RPMI8226 (cell line): ENCODE data around the gene DNAJB5.

ENCODE experiments used
- DNase-seq: peaks from one replicate; pipeline ENCODE4 v3.0.0-alpha.2; 2015

The DNAJB5 gene

DNA sequence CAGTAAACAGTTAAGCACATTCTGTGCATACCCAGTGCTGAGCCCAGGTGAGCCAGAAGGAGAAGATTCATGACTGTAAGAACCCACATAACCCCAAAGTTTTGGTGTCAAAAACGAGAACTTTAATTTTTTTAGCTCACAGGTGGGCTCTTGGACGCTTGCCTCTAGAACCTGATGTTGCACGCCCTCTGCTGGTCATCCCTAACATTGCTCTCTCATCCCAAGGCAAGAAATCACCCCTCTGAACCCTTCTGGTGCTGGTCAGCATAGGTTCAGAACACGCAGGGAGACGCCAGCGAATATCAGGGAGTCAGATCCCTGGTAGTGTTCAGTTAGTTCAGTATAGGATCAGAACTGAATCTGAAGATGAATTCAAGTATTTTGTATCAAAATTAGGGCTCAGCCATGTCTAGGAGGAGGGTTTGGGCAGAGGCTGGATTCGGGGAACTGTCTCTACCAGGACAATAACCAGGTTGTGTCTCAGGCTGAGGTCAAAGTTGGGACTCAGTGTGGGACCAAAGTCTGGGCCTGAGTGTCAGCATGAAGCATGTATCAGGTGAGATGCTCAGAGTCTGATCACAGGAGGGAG lies 4.1 kb upstream of the DNAJB5 start:
- DNase-seq, result peak; percentile 68

DNA sequence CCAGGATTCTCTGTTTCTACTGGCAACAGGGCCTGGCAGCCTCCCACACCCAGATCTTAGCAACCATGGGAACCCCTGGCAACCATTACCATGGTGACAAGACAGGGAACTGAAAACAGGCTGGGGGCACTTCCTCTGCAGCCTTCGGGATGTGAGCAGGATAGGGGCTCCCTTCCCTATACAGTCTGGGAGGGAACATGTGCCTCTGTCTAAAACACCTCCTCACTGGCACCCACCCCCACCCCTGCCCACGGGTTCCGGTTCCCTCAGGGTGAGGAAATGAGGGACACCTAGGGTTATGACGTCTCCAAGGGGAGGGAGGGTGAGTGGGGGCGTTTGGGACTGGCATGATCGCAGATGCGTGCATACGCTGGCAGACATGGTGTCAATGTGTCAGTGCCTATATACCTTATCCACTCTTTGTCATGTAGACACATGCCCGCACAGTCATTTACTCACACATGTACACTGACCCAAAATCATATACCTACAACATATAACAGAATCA lies 3.0 kb upstream of the DNAJB5 start:
- DNase-seq, result peak; percentile 62

DNA sequence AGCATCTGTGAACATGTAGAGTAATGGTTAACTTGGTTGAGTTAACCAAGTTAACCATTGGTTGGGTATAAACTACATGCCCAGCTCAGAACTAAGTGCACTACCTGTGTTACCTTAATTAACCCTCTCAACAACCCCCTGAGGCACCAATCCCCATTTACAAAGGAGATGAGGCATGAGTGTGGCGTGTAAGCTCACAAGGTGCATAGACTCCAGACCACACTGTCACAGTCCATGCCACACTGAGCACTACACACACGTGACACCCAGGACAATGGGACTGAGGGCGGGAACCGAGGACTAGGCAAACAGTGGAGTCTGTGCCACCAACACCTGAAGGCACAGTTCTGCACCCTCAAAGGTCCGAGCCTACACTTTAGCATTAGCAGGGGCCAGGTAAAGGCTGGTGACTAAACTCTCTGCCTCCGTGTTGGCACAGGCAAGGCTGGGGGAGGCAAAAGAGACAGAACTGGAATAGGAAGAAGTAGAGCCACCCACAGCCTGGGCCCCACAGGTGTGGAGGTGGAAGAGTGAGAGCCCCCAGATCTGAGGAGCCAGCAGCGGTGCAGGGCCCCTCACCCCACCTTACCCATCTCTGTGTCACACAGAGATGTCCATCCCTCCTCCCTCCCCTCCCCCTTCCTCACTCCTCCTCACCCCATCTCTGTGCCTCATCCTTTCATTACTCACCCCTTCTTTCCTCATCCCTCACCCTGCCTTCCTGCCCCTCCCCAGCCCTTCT lies 2.2 kb upstream of the DNAJB5 start:
- no peak for DNase-seq

DNA sequence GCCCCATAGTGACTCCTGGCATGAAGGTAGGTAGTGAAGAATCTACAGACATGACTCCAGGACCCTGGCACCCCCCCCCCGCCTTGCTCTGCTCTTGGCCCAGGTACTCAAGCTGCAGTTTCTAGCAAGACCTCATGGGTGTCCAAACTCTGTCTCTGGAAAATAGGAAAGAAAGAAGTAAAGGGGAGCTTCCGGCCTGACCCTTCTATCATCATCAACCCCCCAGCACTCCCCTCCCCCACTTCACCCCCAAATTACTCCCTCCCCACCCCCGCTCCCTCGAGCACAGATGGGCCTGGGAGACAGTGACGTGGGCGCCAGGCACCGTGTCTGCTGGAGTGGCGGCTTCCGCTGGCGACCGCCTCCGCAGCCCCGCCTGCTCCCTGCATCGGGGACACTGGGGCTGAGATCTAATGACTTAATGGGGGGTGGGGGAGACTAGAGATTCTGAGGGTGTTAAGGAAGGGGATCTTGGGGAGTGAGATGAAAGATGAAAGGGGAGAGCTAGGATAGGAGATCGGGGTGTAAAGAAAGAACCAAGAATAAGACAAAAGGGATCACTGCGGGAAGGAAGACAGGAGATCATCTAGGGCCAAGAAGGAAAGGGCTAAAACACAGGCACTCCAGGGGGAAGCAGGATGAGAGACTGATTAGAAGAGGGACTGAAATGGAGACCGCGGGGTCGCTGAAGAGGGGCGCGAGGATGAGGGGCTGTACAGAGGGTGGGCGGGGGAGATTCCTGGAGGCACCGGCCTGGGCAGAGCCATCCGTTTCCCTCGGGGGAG lies 1.1 kb upstream of the DNAJB5 start:
- DNase-seq, result no peak

DNA sequence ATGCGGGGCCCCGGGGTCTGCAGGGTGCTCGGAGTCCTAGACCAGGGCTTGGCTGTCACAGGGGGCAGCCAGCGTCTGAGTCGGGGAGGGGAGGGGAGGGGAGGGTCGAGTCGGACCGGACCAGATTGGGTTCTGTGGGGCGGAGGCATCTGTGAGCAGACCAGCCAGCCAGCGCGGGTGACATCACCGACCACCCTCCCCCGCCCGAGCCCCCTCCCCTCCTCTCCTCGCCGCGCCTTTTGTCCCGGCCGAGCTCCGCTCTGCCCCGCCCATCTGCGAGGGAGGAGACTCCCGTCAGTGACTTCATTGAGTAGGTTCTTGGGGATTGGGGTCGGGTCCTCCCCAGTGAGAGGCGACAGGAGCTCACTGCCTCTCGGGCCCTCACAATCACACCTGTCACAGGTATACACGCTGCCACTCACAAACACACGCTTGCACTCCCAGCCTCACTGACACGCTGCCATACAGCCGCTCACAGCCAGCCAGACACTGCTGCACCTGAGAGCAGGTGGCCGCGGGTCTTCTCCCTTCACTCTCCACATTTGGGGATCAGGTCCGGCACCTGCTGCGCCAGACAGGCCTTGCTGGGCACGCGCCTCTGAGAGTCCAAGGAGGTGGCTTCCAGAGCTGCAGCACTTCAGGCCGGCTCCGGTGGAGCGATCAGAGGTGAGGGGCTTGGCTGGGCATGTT lies 546 bp downstream of the DNAJB5 start:
- DNase-seq, result peak; percentile 37

DNA sequence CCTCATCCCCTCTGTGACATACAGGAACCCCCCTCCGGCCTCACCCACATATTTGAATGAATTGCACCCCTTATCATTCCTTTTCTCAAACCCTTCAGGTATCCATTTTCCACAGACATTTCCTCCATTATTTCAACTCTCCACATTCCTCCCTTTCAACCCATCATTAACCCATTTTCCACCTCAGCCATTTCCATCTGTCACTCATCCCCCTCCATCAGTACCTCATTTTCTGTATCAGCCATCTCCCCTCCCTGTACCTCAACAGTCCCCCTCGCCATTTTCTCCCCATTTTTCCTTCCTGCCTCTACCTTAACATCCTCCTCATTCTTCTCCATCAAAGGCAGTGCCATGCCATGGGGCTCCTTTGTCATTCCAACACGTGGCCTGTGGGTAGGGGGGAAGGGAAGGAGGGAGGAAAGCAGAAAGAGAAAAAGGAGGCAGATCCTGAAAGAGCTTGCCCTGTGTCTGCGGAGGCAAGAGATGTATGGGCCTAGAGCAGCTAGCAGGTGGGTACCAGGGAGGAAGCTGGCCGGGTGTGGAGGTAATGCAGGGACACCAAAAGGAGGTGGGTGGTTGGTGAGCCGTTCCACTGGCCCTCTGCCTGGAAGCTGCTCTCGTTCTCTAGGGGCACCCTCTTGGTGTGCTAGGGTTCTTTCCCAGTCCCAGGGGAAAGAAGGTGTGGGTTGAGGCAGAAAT lies 1.5 kb downstream of the DNAJB5 start:
- DNase-seq, result no peak

DNA sequence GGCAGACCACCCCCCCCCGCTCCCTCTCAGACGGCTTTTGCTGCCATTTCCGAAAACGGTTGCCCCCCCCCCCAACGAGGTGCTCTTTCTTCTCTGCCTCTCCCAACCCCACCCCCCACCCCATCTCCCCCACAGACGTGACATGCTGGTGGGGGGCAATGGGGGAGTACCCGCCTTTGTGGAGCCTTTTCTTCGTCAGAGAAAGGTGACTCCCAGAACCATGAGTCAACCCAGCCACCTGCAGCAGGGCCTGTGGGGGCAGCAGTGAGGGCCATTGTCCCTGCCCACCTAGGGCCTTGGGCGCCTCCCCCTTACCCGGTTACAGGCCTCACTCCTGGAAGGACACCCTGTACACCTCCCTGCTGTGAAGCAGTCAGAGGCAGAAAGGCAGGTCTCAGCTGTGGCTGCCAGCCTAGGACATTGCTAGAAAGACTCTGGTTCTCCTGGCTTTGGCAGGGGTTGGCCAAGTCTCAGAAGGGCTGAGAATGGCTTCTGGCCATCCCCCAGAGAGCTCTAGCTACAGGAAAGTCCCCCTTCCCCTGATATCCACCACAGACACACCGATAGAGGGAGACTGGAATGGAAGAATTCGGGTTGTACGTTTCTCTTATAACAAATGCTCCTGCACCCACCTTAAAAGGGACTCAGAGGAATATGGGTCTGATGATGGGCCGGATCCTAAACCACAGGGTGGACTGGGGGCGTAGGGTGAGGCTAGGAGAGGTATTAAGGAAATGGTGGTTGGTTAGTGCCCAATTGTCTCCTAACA lies 2.2 kb downstream of the DNAJB5 start:
- DNase-seq, result no peak

DNA sequence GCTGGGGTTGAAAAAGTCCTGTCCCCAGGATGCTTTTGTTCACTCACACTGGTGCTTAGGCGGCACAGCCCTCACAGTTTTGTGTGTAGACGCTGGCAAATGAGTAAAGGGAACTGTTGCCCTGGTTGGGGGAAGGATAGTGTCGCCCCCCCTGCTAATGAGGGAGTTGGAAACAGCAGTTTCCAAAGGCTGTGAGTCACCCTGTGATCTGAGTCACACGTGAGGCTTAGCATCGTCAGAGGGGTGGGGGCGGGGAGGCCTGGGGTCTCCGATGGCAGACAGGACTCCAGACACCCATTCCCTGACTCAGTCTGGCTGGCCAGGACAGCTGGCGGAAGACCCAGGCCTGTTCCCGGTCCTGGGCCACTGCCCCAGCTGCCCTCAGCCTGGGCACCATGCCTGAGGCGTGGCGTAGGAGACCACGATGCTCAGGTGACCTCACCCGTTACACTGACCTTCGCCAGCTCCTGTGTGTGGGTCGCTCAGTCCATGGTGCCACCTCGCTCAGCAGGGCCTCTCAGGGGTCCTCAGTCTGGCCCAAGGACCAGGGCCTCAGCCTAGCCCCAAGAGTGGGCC lies 2.9 kb downstream of the DNAJB5 start:
- no peak for DNase-seq

DNA sequence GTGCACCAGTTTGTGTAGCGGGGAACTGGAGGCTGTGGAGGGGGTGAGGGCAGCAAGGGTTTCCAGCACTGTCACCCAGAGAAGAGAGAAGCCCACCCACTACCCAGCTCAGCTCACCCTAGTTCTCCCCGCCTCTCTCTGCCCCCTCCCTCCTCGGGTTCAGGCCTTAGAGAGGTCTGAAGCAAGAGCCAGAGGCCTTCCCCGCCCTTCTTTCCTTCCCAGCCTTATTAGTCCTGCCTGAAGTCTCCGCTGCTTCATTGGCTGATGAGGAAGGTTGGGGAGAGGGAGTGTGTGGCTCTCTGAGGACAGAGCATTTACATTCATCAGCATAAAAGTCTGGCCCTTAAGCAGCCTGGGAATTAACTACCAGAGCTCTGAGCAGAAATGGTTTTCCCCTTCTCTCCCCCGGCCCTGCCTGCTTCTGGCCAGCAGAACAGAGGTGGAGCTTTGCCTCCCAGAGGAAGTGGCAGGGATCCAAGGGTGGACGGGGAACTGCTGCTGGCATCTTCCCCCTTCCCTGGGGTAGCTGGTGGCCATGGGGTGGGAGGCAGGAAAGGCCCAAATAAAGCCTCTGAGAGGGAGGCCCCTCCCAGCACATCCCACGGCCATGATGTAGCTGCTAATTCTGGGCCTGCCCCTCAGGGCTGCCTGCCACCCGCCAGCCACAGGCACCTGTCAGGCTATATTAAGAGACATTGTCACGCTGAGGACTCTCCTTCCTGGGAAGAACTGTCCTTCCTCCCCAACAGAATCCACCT lies 4.1 kb downstream of the DNAJB5 start:
- DNase-seq, result no peak

DNA sequence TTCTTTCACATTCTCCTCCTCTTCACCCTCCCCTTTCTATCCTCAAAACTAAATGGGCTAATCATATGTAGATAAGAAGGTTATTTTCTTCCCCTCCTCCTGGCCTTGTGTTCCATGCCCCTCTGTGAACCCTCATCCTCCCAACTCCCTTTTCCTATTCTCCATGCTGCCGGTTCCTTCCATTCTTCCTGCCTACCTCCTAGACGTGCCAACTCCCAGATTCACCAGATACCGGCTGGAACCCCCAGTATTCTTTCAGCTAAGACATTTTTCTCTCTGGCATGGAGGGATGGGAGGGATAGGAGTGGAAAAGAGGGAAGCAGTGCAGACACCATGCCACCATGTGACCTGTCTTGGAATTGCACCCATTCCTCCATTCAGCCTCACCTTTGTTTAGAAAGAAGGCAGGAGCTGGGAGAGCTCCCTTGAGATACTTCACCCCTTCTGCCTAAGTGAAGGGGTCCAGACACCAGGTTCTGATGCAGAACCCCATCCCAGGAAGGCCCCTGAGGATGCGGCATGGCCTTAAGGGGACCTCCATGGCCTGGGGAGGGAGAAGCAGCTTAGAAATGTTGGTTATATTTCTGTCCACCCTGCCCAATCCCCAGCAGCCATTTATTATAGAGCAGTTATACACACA lies 4.8 kb downstream of the DNAJB5 start:
- DNase-seq, result no peak

DNA sequence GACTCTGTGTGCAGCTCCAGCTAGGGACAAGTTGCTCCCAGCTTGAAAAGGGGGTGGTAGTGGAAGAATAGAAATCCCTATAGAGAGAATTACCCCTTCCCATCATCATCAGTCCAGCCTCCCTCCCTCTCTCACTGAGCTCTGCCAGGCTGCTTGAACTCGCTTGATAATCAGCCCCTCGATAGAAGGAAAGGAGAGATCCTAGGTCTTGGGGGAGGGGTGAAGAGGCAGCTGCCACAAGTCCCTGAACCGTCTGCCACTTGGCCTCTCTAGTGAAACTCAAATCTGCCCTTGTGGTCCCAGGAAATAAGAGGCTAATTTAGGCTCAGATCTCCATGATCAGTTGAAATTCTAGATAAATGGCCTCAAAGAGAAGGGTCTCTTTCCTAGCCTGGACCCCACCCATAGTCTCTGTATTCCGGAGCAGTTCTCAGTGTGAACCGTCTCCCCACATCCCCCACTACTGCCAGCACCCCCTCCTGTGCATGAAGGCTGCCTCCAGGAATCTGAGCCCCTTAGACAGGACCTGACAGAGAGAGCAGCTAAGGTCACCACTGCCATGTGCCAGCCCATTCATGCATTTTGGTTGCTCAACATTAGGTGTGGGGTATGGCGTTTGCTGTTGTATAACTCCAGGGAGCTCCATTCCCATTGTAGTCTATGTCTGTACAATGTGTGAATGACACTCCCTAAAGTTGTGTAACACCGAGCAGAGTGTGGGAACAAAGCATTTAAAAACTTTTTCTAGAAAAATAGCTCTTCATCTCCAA lies 5.5 kb downstream of the DNAJB5 start:
- no peak for DNase-seq

DNA sequence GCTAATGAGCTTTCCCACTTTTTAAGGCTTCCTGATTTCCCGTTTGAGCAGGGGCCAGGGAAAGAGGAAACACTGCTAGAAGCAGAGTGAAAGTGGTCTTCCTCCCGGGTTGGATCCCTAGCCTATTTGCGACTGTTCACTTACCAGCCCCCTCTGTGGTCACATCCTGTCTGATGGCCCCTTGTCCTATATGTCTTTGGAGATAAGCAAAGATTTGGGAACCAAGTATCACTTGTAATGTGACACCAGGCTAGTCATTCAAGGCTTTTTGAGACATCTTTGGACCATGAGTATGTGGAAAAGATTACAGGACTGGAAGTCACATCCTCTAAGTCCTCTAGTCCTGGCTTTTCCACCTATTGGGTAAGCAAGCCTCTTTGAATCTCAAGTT lies 6.1 kb downstream of the DNAJB5 start:
- no peak for DNase-seq

DNA sequence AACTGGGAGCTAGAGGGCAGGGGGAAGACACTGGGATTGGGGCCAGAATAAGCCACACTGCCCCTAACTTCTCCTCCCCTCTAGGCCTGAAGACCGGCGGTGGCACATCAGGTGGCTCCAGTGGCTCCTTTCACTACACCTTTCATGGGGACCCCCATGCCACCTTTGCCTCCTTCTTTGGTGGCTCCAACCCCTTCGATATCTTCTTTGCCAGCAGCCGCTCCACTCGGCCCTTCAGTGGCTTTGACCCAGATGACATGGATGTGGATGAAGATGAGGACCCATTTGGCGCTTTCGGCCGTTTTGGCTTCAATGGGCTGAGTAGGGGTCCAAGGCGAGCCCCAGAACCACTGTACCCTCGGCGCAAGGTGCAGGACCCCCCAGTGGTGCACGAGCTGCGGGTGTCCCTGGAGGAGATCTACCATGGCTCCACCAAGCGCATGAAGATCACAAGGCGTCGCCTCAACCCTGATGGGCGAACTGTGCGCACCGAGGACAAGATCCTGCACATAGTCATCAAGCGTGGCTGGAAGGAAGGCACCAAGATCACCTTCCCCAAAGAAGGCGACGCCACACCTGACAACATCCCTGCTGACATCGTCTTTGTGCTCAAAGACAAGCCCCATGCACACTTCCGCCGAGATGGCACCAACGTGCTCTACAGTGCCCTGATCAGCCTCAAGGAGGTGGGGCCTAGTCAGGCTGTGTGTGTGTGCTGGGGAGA lies 6.8 kb downstream of the DNAJB5 start:
- no peak for DNase-seq

DNA sequence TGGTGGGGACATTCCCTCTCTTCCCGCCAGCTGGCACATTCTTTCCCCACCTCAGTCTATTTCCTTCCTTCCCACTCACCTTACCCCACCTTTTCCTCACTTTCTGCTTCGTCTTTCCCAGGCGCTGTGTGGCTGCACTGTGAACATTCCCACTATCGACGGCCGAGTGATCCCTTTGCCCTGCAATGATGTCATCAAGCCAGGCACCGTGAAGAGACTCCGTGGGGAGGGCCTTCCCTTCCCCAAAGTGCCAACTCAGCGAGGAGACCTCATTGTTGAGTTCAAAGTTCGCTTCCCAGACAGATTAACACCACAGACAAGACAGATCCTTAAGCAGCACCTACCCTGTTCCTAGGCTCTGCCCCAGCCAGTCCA lies 7.3 kb downstream of the DNAJB5 start:
- DNase-seq, result no peak

DNA sequence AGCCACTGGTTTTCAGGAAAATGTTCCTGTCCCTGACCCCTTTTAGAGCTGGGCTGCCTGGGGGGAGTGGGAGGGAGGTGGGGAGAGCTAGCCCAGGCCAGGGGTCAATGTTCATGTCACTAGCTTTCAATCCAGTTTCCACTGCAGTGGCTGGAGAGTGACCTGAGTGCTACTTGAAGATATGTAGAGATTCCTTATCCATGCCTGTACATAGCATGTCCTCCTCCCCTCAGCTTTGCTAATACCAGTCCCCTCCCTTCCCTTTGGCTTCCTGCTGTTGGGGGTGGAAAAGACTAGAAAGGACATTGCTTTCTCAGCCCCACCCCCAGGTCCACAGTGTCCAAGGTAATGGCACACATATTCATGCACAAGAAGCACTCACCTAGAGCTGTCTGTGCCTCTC lies 7.8 kb downstream of the DNAJB5 start:
- DNase-seq, result no peak

DNA sequence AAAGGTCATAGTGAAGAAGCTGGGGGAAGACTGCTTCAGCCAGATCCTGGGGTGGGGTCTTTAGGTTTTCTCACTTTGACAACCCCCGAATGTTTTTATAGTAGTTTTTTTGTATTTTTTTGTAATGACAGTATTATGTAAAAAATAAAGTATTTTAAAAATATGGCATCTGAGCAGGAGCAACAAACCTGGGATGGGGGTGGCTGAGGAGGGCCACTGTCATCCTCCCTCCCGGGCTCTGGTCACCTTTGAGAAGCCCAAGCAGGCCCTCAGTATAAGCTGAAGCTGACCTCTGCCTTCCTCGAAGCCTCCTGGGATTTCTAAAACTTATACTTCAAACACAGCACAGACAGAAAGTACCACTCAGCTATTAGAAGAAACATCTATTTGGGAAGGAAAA lies 8.7 kb downstream of the DNAJB5 start:
- DNase-seq, result no peak

DNA sequence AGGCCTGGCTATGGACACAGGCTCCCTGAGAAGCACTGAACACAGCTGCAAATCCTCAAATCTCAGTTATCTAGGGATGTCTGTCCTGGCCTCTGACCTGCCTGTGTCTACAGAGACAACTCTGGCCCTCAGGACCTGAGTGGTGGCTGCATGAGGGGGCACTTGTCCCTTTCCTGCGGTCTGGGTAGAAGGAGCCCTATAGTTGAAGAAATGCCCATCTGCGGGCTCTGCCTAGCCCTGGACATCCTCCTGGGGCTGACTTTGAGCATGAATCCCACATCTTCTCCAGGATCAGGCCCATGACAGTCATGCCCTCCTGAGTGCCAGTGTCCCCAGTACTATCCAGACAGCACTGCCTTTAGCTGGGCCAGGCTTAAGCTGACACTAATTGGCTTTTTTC lies 10.0 kb downstream of the DNAJB5 start:
- DNase-seq, result no peak

DNA sequence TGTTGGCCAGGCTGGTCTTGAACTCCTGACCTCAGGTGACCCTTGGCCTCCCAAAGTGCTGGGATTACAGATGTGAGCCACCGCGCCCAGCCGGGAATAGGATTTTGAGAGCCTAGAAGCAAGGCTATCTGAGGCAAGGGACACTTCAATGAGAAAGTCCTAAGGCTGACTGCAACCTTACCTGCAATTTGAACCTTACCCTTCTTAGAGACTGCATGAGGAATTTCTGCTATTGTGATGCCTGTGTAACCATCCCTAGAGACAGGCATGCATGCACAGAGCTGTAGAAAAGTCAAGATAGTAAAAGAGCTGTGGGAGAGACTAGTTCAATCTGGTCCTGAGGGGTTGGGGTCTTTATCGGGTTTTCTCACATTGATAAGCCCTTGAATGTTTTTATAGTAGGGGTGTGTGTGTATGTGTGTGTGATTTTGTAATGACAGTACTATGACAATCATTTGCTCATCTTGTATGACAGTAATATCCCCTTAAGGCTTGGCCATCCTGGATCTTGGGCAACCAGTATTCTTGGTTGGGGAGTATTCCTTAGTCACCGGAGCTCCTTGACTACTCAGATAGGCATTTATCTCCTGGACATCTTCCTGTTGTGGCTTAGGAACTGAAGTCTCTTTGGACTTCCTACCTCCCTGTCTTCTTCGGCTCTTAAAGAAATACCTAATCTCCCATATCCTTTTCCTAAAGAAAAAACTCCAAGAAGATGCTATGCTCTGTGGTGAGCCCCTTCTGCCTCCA lies 11.2 kb downstream of the DNAJB5 start:
- DNase-seq, result no peak
